Measurements from ENCODE around the gene ADAMTSL1. TPM values are rescaled to one million over a fixed set of nuclear protein-coding genes. Genes with fewer than 3 reads are reported as not detected.

The ADAMTSL1 gene
- total and polyA plus RNA-seq, 9 of the 15 experiments (the other 6 are each of a cell fraction or from before 2014, with no cell fraction given) = 0.01 TPM; not detected in 8

GRCh38 chr9:18606281-18606680, 132.3 kb downstream of the ADAMTSL1 start (continued):
- TF ChIP-seq, protein P1, sequence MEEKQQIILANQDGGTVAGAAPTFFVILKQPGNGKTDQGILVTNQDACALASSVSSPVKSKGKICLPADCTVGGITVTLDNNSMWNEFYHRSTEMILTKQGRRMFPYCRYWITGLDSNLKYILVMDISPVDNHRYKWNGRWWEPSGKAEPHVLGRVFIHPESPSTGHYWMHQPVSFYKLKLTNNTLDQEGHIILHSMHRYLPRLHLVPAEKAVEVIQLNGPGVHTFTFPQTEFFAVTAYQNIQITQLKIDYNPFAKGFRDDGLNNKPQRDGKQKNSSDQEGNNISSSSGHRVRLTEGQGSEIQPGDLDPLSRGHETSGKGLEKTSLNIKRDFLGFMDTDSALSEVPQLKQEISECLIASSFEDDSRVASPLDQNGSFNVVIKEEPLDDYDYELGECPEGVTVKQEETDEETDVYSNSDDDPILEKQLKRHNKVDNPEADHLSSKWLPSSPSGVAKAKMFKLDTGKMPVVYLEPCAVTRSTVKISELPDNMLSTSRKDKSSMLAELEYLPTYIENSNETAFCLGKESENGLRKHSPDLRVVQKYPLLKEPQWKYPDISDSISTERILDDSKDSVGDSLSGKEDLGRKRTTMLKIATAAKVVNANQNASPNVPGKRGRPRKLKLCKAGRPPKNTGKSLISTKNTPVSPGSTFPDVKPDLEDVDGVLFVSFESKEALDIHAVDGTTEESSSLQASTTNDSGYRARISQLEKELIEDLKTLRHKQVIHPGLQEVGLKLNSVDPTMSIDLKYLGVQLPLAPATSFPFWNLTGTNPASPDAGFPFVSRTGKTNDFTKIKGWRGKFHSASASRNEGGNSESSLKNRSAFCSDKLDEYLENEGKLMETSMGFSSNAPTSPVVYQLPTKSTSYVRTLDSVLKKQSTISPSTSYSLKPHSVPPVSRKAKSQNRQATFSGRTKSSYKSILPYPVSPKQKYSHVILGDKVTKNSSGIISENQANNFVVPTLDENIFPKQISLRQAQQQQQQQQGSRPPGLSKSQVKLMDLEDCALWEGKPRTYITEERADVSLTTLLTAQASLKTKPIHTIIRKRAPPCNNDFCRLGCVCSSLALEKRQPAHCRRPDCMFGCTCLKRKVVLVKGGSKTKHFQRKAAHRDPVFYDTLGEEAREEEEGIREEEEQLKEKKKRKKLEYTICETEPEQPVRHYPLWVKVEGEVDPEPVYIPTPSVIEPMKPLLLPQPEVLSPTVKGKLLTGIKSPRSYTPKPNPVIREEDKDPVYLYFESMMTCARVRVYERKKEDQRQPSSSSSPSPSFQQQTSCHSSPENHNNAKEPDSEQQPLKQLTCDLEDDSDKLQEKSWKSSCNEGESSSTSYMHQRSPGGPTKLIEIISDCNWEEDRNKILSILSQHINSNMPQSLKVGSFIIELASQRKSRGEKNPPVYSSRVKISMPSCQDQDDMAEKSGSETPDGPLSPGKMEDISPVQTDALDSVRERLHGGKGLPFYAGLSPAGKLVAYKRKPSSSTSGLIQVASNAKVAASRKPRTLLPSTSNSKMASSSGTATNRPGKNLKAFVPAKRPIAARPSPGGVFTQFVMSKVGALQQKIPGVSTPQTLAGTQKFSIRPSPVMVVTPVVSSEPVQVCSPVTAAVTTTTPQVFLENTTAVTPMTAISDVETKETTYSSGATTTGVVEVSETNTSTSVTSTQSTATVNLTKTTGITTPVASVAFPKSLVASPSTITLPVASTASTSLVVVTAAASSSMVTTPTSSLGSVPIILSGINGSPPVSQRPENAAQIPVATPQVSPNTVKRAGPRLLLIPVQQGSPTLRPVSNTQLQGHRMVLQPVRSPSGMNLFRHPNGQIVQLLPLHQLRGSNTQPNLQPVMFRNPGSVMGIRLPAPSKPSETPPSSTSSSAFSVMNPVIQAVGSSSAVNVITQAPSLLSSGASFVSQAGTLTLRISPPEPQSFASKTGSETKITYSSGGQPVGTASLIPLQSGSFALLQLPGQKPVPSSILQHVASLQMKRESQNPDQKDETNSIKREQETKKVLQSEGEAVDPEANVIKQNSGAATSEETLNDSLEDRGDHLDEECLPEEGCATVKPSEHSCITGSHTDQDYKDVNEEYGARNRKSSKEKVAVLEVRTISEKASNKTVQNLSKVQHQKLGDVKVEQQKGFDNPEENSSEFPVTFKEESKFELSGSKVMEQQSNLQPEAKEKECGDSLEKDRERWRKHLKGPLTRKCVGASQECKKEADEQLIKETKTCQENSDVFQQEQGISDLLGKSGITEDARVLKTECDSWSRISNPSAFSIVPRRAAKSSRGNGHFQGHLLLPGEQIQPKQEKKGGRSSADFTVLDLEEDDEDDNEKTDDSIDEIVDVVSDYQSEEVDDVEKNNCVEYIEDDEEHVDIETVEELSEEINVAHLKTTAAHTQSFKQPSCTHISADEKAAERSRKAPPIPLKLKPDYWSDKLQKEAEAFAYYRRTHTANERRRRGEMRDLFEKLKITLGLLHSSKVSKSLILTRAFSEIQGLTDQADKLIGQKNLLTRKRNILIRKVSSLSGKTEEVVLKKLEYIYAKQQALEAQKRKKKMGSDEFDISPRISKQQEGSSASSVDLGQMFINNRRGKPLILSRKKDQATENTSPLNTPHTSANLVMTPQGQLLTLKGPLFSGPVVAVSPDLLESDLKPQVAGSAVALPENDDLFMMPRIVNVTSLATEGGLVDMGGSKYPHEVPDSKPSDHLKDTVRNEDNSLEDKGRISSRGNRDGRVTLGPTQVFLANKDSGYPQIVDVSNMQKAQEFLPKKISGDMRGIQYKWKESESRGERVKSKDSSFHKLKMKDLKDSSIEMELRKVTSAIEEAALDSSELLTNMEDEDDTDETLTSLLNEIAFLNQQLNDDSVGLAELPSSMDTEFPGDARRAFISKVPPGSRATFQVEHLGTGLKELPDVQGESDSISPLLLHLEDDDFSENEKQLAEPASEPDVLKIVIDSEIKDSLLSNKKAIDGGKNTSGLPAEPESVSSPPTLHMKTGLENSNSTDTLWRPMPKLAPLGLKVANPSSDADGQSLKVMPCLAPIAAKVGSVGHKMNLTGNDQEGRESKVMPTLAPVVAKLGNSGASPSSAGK (IDR thresholded peaks at IDR 0.05) = no peak

Data from K562 (cell line).